GM19455 (cell line): ENCODE results near the gene BAIAP2.
"Not testable (repeated sequence)": the region's sequence is repeated elsewhere in the genome, so short reads cannot be mapped to it uniquely, and the experiment has no call there.

ENCODE experiments used
- ATAC-seq: cut with Tn5 transposase; IDR thresholded peaks from one replicate; pipeline ENCODE4 v1.9.1; 2021; ENCODE audit not compliant: unreplicated experiment

BAIAP2 gene

DNA sequence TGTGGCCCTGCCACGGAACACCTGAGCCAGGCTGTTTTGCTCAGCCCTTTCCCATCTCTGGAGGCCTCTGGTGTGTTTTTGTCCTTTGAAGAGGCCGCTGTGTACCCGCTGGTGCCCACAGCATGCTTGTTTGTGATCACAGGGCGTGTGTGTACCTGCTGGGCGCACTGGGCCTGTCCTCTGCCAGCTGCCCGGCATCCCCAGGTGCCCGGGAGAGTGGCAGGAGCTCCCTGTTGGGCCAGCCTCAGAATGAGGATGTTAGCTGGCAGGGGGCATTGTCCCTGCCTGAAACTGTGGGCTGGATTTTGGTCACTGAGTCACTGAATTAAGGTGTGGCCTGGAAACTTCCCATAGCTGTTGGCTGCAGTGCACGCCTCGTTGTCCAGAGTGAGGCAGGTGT lies 31.1 kb downstream of the BAIAP2 start:
- ATAC-seq = no peak

GRCh38 chr17:81066771-81067315 lies 31.9 kb downstream of the BAIAP2 start:
- no peak for ATAC-seq

DNA sequence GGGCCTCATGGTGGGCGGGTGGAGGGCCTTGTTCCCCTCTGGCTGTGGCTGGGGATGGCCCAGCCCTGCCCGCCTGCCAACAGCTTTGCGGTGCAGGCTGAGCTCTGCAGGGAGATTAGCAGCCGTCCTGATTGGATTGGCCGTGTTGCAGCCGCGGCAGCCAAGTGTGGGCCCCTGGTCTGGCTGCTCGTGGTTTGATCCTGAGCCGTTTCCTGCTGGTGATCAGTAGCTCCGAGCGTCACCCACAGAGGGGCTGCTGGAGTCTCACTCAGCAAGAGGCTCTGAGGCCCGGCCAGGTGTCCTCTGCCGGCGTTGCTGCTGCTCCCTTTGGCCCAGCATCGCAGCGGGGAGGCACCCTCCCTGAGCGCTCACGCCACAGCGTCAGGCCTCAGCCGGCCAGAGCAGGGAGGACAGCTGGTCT lies 32.5 kb downstream of the BAIAP2 start:
- ATAC-seq = no peak

GRCh38 chr17:81068411-81069134 lies 33.6 kb downstream of the BAIAP2 start:
- ATAC-seq = no peak

GRCh38 chr17:81069135-81069645 lies 34.2 kb downstream of the BAIAP2 start:
- no peak for ATAC-seq

GRCh38 chr17:81070541-81071246 lies 35.7 kb downstream of the BAIAP2 start:
- no peak for ATAC-seq

DNA sequence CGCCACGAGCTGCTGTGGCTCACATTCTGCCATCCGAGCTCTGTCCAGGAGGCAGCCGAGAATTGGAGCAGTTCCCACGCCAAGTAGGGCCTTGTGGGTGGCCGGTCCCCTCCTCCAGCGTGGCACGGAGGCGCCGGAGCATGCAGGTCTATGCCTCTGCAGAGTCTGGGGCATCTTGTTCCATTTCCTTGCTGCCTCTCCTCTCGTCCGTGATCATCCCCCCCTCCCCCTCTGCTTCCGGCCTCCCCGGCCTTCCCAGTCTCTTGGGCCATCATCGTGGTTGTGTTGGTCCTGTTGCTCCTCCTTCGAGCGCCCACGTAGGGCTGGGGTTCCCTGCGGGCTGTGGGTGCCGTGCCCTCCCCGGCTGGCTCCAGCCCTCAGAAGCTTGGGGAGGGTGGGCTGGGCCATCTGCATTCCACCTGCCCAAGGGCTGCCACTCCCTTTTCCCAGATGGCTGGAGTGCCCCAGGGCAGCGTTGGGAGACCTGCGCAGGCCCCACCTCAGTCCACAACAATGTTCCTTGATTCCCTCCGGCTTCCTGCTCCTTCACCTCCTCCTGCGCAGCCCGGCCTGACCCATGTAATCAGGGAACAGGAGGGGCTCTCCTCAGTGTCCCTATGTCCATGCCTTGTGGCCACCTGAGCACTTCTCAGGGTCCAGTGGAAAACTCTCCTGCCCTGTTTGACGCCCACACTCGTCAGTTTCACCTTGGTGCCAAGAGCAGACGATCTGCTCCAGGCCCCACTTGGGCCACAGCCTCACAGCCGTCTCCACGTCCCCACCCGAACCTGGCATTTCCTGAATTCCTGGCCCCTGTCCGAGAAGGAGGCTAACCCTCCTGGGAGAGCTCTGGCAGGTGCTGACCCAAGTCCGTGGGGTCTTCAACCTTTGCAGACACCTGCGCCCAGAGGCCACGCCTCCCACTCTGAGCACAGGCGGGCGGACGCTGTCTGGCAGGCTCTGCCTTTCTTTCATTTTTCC lies 37.1 kb downstream of the BAIAP2 start:
- ATAC-seq = no peak

GRCh38 chr17:81073967-81074839 lies 39.3 kb downstream of the BAIAP2 start:
- no peak for ATAC-seq

GRCh38 chr17:81074875-81075274 lies 39.9 kb downstream of the BAIAP2 start:
- no peak for ATAC-seq

- ATAC-seq = no peak
Observed at GRCh38 chr17:81075307-81075706, 40.4 kb downstream of the BAIAP2 start.

- ATAC-seq = no peak
Observed at GRCh38 chr17:81076141-81076679, 41.3 kb downstream of the BAIAP2 start.

DNA sequence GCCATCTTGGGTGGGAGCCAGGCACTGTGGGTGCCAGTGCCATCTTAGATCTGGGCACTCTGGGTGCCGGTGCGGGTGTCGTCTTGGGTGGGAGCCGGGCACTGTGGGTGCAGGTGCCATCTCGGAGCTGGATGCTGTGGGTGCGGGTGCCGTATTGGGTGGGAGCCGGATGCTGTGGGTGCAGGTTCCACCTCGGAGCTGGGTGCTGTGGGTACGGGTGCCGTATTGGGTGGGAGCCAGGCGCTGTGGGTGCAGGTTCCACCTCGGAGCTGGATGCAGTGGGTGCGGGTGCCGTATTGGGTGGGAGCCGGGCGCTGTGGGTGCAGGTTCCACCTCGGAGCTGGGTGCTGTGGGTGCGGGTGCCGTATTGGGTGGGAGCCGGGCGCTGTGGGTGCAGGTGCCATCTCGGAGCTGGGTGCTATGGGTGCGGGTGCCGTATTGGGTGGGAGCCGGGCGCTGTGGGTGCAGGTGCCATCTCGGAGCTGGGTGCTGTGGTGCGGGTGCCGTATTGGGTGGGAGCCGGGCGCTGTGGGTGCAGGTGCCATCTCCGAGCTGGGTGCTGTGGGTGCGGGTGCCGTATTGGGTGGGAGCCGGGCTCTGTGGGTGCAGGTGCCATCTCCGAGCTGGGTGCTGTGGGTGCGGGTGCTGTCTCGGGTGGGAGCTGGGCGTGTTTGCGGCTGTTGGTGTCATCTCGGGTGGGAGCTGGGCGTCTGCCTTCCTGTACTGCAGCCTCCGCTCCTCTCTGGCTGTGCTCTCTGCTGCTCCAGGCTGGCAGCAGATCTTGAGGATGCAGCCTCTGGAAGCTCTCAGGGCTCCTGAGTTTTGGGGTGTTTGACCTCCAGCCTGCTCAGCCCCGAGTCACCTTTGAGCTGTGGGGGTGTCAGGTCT lies 43.3 kb downstream of the BAIAP2 start:
- ATAC-seq = not testable (repeated sequence)

- ATAC-seq = no peak
Observed at GRCh38 chr17:81080019-81080418, 45.1 kb downstream of the BAIAP2 start.

- no peak for ATAC-seq
Observed at GRCh38 chr17:81081222-81082176, 46.5 kb downstream of the BAIAP2 start.

DNA sequence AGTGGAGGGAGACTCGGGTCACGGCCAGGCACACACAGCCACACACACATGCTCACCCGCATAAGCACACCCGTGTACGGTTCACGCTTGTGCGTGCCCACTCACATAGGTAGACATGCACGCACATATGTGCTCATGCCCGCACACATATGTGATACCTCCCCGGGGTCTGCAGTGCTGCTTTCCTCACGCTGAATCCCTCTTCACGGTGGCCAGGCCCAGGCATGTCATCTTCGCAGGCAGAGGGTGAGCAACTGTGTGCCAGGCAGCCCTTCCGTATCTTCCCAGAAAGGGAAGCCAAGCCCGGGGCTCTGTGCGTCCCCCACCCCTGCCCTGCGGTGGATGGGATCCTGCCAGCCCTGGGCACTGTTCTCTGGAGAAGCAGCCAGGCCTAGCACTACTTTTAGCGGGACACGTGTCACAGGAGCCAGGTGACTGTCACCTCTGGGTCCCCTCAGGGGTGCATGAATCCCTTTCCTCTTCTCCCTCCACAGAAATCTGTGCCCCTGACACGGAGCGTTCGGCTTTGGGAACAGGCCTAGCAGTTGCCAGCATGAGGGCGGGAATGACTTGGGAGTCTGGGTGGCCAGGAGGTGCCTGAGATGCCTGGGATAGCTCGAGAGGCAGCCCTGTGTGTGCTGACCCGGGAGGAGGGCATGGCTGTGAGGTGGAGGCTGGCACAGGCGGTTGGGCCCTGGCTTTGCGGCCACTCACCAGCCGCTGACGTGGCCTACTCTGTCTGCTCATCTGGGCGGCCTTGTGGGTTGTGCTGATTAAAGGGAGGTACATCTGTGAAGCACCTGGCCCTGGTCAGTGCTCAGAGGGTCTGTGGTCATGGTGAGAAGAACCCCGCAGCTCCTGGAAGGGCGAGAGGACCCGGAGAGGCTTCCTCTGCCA lies 47.5 kb downstream of the BAIAP2 start:
- ATAC-seq = no peak

DNA sequence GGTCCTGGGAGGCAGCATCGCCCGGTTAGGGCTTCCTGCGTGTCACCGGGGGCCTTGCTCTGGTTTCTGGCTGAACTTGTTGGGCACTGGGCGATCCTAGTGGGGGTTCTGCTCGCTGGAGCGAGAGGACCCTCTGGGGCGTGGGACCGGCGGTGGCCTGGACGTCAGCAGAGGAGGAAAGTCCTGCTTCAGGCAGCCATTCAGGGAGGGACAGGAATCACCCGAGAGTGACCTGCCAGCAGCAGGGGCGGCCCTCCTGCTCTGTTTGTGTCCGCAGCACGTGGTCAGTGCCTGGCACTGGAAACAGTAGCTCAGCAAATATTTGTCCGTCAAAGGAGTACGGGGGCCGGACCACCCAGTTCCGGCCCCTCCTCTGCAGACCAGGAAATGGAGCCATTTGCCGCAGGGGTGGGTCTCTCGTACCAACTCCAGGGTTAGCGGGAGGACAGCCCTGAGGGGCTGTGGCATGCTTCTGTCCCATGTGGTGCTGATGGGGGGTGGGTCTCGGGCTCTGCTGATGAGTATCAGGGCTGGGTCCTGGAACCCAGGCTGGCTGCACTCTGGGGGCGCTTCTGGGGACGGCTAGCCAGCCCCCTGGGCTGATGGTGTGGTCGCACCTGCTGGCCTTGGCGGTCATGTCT lies 48.3 kb downstream of the BAIAP2 start:
- no peak for ATAC-seq
